Activated CD4-positive, CD25-positive, alpha-beta regulatory T cell (primary cell): ENCODE results near the gene ZNF853.
"Not testable (repeated sequence)": the region's sequence is repeated elsewhere in the genome, so short reads cannot be mapped to it uniquely, and the experiment has no call there.

Experiments
- DNase-seq, 4 experiments: peaks; one replicate each; lab custom pipeline; 2025; lab: John Stamatoyannopoulos, UW

ZNF853 gene

GRCh38 chr7:6606866-6607583 lies 8.4 kb upstream of the ZNF853 start:
- no peak for DNase-seq

GRCh38 chr7:6607651-6608051 lies 7.8 kb upstream of the ZNF853 start:
- no peak for DNase-seq

- DNase-seq = no peak
Observed at GRCh38 chr7:6608081-6608480, 7.3 kb upstream of the ZNF853 start.

- DNase-seq = no peak
Observed at GRCh38 chr7:6608794-6609193, 6.6 kb upstream of the ZNF853 start.

- DNase-seq = no peak
Observed at GRCh38 chr7:6612819-6613218, 2.6 kb upstream of the ZNF853 start.

GRCh38 chr7:6613706-6614105 lies 1.7 kb upstream of the ZNF853 start:
- DNase-seq = no peak

GRCh38 chr7:6615723-6616555 lies 529 bp downstream of the ZNF853 start:
- DNase-seq = no peak

- no peak for DNase-seq
Observed at GRCh38 chr7:6616854-6617643, 1.6 kb downstream of the ZNF853 start.

- no peak for DNase-seq
Observed at GRCh38 chr7:6618621-6619020, 3.2 kb downstream of the ZNF853 start.

- DNase-seq = no peak
Observed at GRCh38 chr7:6619961-6620360, 4.6 kb downstream of the ZNF853 start.

GRCh38 chr7:6621195-6622133 lies 6.1 kb downstream of the ZNF853 start:
- no peak for DNase-seq

GRCh38 chr7:6622134-6622710 lies 6.8 kb downstream of the ZNF853 start:
- DNase-seq = no peak

- DNase-seq = no peak
Observed at GRCh38 chr7:6623589-6624245, 8.3 kb downstream of the ZNF853 start.

- no peak for DNase-seq
Observed at GRCh38 chr7:6624246-6624611, 8.8 kb downstream of the ZNF853 start.

GRCh38 chr7:6628045-6628444 lies 12.6 kb downstream of the ZNF853 start:
- DNase-seq = no peak

- no peak for DNase-seq
Observed at GRCh38 chr7:6630007-6630849, 14.8 kb downstream of the ZNF853 start.

GRCh38 chr7:6631605-6632004 lies 16.2 kb downstream of the ZNF853 start:
- DNase-seq = no peak

- DNase-seq = no peak
Observed at GRCh38 chr7:6634021-6634420, 18.6 kb downstream of the ZNF853 start.

GRCh38 chr7:6634971-6635370 lies 19.6 kb downstream of the ZNF853 start:
- DNase-seq = not testable (repeated sequence)
